ENCODE measurements around the gene BRINP3. TPM values are rescaled to one million over a fixed set of nuclear protein-coding genes. Genes with fewer than 3 reads are reported as not detected.
"Not testable (repeated sequence)": the region's sequence is repeated elsewhere in the genome, so short reads cannot be mapped to it uniquely, and the experiment has no call there.

The BRINP3 gene
- total RNA-seq: under 1 TPM in 2 of 4 donors, not detected in 2; 0.23 to 0.25 TPM

DNA sequence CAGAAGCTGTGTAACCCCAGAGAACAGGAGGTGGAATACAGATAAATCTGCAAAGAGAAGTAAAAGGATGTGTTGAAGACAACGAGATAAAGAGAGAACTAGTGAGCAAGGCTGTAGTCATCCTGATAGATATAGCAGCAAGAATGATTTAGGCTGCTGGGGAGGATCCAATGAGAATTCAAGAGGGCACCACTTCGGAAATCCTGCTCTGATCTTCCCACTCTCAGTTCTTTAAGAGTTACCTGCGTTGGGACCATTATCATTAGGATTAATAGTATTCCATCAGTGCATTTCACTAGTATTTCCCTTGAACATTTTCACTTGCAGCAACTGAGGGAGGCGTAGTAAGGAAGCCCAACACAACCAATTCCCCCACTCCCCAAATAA, at the start of gene BRINP3:
TSS of gene BRINP3 (minus strand) at position 103 of the 387 bp plus-strand sequence.
- no peak within 1 kb of the TSS for H3K4me3 ChIP-seq (ENCODE audit: low read depth, poor library complexity, severe bottlenecking)
- no peak for DNase-seq (ENCODE audit: low spot score in 2 of 2)
- 4 to 6% methylated on average over 4 of the region's 4 CpGs for WGBS, 2 donors
- intact Hi-C loops (cut with DNase I; ENCODE audit: low total_unique reads): no loop called here
- no peak for TF ChIP-seq POLR2A (IDR thresholded peaks at IDR 0.05)
- TF ChIP-seq, protein P1, sequence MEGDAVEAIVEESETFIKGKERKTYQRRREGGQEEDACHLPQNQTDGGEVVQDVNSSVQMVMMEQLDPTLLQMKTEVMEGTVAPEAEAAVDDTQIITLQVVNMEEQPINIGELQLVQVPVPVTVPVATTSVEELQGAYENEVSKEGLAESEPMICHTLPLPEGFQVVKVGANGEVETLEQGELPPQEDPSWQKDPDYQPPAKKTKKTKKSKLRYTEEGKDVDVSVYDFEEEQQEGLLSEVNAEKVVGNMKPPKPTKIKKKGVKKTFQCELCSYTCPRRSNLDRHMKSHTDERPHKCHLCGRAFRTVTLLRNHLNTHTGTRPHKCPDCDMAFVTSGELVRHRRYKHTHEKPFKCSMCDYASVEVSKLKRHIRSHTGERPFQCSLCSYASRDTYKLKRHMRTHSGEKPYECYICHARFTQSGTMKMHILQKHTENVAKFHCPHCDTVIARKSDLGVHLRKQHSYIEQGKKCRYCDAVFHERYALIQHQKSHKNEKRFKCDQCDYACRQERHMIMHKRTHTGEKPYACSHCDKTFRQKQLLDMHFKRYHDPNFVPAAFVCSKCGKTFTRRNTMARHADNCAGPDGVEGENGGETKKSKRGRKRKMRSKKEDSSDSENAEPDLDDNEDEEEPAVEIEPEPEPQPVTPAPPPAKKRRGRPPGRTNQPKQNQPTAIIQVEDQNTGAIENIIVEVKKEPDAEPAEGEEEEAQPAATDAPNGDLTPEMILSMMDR (IDR thresholded peaks at IDR 0.05): no peak

DNA sequence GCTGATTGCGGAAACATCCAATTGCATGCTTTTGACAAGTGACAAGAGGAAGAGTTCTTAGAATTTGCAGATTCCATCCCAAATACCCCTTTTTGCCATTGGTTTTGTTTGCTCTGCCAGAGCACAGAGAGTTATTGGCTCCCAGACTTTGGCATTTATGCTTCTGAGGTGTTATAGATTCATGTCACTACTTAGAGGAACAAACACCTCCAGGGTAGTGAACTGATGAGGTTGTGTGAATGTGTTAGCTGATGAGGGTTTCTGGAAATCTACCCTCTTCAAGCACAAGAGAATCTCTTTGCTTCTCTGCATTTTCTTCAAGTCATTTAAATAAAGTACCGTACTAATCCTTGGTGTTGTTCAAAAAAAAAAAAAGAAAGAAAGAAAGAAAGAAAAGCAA, 33.9 kb upstream of the BRINP3 start:
- 81 to 88% methylated on average over 2 of the region's 2 CpGs for WGBS, 2 donors
- no peak for TF ChIP-seq POLR2A (IDR thresholded peaks at IDR 0.05)
- TF ChIP-seq, protein P1 (IDR thresholded peaks at IDR 0.05): no peak

DNA sequence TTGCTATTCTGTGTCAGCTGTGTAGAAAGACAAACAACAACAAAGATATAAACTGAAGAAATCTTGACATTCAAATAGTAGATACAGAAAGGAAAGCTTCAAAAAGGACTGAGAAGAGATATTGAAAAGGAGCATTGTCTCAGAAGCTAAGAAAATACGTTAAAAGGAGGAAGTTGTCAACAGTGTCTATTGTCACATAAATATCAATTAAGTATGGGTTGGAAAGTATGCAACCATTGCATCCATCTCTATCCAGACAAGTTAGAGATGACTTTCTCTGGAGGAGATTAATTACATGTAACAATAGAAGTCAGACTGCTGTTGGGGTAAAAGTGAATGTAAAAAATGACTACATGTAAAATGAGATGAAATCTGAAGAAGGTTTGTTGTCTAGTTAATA, 29.7 kb upstream of the BRINP3 start:
- WGBS, 2 donors: 28 to 30% methylated on average over 1 of the region's 1 CpG
- intact Hi-C loops (cut with DNase I; ENCODE audit: low total_unique reads): no loop called here
- TF ChIP-seq POLR2A (IDR thresholded peaks at IDR 0.05): no peak
- TF ChIP-seq, protein P1 (IDR thresholded peaks at IDR 0.05): no peak

More for the DNA sequence above, 33.9 kb upstream of the BRINP3 start:
- H3K4me3 ChIP-seq (ENCODE audit: low read depth, poor library complexity, severe bottlenecking): no peak overlapping the region
- intact Hi-C loops (cut with DNase I; ENCODE audit: low total_unique reads): no loop called here
- DNase-seq (ENCODE audit: low spot score in 2 of 2): no peak

DNA sequence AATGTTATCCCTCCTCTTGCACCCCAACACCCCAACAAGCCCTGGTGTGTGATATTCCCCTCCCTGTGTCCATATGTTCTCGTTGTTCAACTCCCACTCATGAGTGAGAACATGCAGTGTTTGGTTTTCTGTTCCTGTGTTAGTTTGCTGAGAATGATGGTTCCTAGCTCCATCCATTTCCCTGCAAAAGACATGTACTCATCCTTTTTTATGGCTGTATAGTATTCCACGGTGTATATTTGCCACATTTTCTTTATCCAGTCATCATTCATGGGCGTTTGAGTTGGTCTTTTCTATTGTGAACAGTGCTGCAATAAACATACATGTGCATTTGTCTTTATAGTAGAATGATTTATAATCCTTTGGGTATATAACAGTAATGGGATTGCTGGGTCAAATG, 26.9 kb upstream of the BRINP3 start:
- DNase-seq (ENCODE audit: low spot score in 2 of 2); H3K4me3 ChIP-seq (ENCODE audit: low read depth, poor library complexity, severe bottlenecking); intact Hi-C loops (cut with DNase I; ENCODE audit: low total_unique reads): not testable (repeated sequence)
- 77 to 79% methylated on average over 3 of the region's 3 CpGs for WGBS, 2 donors

More for the DNA sequence above, 29.7 kb upstream of the BRINP3 start:
- DNase-seq (ENCODE audit: low spot score in 2 of 2): no peak
- H3K4me3 ChIP-seq (ENCODE audit: low read depth, poor library complexity, severe bottlenecking): no peak overlapping the region

DNA sequence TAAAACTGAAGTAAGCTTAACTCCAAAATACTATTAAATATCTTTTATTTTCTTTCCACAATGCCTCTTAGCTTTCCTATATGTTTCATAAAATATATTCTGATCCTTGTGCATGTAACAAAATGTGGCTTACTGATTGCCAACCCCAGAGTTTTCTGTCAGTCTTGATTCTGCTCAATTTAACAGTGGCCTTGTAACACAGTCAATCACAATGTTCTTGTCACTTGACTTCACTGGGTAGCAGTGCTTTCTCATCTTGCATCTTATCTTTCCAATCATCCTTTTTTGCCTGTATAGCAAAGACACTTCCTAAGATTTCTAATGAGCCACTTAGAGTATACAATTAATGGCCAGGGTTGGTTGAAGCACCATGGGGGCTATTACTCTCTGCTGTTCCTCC, 19.9 kb upstream of the BRINP3 start:
- TF ChIP-seq, protein P1 (IDR thresholded peaks at IDR 0.05): no peak
- TF ChIP-seq POLR2A (IDR thresholded peaks at IDR 0.05): no peak
- no peak overlapping the region for H3K4me3 ChIP-seq (ENCODE audit: low read depth, poor library complexity, severe bottlenecking)
- intact Hi-C loops (cut with DNase I; ENCODE audit: low total_unique reads): no loop called here
- DNase-seq (ENCODE audit: low spot score in 2 of 2): no peak

DNA sequence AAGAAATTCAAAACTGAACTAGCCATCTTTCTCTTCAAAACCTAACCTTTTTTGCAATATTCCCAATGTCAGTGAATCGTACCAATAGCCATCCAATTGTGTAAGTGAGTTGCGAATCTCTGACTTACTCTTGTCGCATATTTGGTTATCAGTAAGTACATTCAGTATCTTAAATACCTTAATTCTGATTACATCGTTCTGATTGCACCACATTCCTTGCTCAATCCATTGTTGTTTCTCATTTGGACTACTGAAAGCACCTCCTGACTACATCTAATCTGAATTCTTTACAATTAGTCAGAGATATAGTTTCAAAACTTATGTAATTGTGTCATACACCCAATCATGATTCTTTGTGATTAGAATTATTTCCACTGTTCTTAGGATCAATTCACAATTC, 16.8 kb upstream of the BRINP3 start:
- no peak for TF ChIP-seq POLR2A (IDR thresholded peaks at IDR 0.05)
- TF ChIP-seq, protein P1 (IDR thresholded peaks at IDR 0.05): no peak
- intact Hi-C loops (cut with DNase I; ENCODE audit: low total_unique reads): no loop called here
- WGBS, 2 donors: 78 to 83% methylated on average over 4 of the region's 4 CpGs
- no peak overlapping the region for H3K4me3 ChIP-seq (ENCODE audit: low read depth, poor library complexity, severe bottlenecking)
- no peak for DNase-seq (ENCODE audit: low spot score in 2 of 2)

Data from lower leg skin (tissue), 4 donors.